CD4-positive, alpha-beta T cell treated with Interleukin-6 for 4 hours (primary cell): ENCODE results near the gene SLC26A2.
"Not testable (repeated sequence)": the region's sequence is repeated elsewhere in the genome, so short reads cannot be mapped to it uniquely, and the experiment has no call there.

Source experiments
- DNase-seq: peaks from one replicate; pipeline ENCODE4 v3.0.0-alpha.2; 2020; ENCODE audit warnings: mixed read lengths

The SLC26A2 gene

DNA sequence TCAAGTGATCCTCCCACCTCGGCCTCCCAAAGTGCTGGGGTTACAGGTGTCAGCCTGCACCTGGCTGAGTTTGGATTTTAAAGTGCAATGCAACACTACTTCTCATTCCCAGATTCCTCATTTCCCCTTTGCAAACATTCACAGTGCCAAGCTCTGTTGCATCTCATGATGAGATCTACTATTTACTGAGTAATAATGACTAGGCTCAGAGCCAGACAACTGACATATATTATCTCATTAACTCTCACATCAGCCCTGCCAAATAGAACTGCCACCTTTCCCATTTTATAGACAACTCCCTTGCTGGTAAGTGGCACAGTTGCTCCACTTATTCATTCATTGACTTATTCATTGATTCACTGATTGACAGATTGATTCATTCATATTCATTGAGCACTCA is 22.9 kb upstream of the SLC26A2 start:
- no peak for DNase-seq

DNA sequence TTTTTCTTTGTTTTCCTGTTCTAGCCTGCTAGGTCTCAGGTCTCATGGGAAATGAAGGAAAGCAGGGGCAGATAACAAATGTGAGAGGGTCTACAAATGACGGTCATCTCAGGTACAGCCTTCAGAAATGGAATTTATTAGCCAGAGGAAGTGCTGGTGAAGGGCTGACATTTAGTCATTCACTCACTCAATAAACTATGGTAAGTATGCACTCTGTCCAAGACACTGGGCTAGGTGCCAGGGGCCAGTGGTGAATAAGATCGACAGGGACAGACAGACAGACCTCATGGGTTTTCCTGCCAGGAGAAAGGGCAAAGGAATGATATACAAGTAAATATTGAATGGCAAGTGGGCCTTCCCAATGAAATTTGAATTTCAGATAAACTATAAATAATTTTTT is 22.3 kb upstream of the SLC26A2 start:
- DNase-seq: no peak

DNA sequence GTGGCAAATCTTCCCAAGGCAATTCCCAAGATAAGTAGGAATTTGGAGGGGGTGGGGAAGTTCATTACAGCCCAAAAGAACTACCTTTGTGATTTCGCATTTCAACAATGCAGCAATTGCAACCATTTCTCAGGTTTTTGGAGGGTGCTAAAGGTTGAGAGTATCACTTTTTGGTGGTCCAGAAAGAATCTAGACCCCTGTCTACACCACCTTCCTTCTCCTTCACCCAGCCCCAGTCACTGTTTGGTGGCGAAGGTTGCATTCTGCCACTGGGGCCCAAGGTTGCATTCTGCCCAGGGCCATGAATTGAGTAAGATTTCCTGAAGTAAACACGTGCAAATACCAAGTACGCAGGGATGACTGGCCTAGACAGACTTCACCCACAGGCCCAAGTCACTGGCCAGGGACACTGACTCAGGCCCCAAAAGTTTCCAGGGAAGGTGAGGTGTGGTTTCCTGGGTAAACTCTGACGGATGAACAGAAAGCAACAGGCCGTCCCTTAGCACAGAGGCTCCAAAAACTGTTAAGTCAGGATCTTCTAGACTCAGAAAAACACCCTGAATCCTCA is 21.7 kb upstream of the SLC26A2 start:
- DNase-seq: no peak

DNA sequence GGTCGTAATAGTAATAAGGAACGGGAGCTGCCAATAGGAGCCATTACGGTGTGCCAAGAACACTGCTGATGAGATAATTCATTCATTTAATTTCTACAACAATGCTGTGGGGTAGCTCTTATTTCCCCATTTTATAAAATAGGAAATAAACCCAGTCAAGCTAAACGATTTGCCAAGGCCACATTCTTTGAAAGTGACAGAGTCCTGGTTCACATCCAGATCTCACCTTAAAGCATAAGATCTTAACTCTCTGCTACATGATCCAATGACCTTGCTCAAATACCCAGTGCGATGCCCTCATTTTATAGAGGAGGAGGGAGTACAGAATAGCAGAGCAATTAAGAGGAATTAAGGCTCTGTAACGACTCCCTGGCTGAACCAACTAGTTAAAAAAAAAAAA is 21.0 kb upstream of the SLC26A2 start:
- no peak for DNase-seq

DNA sequence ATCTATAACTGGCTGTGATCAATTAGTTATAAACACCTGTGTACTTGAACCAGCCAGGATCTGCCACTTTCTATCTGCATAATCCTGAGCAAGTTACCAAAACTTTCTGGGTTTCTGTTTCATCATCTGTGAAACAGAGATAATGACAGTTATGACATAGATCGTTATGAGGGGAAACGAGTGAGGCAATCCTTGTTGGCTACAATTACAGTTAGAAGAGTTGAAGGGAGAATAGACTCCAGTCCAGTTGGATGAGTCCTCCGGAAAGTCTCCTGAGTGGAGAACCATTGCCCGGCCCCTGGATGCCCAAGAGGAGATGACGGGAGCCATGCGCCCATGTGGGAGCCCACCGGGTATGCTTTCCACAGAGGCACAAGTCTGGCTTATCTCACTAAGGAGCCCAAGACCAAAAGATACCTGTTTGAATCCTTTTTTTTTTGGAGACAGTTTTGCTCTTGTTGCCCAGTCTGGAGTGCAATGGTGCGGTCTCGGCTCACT is 20.4 kb upstream of the SLC26A2 start:
- no peak for DNase-seq

DNA sequence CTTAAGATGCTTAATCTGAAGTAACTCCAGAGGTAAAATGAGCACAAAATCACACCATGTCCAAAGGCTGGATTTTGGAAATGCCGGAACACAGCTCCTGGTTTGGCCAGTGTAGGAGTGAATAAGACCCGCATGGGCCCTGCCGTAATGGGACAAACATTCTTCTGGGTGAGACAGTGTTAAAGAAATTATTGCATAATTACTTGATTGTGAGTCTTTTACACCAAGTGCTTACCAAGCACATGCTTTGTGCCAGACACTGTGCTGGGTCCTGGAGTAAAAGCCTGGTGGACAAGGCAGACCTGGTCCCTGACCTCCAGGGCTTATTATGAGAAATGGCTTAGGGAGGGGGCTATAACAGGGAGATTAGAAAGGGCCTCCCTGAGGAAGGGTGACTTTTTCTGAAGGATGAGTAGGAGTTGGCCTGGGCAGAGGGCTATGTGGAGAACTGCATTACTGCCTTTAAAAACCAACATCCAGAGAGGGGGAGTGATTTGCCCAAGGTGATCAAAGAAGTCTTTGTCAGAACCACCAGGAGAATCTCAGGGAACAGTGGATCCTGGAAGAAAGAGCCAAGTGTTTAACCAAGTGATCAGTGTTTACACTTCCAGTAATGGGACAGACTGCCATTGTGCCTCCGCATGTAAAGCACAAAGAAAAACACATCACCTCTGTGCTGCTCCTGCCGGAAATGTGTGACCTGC is 19.5 kb upstream of the SLC26A2 start:
- DNase-seq: no peak

DNA sequence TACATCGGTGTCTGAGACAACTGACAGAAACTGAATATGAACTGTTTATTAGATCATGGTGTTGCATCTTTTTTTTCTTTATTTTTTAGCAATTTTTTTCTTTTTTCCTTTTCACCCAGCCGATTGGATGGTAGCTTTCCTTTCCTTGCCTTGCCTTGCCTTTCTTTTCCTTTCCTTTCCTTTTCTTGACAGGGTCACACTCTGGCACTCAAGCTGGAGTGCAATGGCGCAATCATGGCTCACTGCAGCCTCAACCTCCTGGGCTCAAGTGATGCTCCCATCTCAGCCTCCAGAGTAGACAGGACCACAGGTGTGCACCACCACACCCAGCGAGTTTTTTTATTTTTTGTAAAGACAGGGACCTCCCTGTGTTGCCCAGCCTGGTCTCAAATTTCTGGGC is 18.8 kb upstream of the SLC26A2 start:
- DNase-seq: no peak

DNA sequence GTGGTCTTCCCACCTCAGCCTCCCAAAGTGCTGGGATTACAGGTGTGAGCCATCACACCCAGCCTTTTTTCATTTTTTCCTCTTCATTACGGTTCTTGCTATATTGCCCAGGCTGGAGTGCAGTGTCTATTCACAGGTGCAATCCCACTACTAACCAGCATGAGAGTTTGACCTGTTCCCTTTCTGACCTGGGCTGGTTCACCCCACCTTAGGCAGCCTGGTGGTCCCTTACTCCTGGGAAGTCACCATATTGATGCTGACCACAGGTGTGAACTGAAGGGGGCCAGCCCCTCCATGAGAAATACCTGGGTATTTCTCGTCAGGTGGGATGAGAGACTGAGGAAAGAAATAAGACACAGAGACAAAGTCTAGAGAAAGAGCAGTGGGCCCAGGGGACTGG is 18.4 kb upstream of the SLC26A2 start:
- no peak for DNase-seq

DNA sequence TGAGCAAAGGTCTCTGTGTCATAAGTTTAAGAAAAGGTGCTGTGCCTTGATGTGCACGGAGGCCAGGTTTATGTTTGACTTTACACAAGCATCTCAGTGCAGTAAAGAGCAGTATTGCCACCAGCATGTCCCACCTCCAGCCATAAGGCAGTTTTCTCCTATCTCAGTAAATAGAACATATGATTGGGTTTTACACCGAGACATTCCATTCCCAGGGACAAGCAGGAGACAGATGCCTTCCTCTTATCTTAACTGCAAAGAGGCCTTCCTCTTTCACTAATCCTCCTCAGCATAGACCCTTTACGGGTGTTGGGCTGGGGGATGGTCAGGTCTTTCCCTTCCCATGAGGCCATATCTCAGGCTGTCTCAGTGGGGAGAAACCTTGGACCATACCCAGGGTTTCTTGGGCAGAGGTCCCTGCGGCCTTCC is 17.8 kb upstream of the SLC26A2 start:
- not testable (repeated sequence) for DNase-seq

DNA sequence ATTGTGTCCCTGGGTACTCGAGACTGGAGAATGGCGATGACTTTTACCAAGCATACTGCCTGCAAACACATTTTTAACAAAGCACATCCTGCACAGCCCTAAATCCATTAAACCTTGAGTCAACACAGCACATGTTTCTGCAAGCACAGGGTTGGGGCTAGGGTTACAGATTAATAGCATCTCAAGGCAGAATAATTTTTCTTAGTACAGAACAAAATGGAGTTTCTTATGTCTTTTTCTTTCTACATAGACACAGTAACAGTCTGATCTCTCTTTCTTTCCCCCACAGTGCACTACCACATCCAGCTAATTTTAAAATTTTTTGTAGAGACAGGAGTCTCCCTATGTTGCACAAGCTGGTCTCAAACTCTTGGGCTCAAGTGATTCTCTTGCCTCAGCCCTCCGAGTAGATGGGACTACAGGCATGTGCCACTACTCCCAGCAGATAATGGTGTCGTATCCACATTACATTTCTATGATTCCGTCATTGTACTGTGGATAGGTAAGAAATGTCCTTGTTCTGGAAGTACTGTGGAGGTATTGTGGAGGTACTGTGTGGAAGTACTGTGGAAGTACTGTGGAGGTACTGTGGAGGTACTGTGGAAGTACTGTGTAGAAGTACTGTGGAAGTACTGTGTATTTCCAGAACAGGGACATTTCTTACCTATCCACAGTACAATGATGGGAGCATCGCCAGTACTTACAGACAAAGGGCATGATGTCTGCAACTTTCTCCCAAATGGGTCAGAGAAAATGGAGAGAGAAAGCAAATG is 17.2 kb upstream of the SLC26A2 start:
- not testable (repeated sequence) for DNase-seq

DNA sequence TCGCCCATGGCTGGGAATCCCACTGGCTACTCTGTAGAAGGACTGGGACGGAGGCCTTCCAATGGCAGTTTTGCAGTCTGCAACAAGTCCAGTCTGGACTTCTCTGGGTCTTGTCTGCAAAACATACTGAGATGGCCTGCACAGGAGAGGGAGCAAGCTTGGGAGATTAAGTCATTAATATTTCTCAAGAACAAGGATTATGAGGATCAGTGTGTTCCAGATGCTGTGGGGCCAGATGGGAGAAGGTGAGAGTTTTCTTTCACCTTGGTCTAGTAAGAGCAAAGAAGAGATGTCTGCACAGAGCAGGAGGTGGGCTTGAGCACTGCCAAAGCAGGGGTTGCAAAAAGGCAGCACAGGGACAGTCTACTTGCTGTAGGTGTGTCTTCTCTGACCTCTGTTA is 15.9 kb upstream of the SLC26A2 start, which contains the start of gene PDE6A:
Gene PDE6A (minus strand): TSS at position 128 of the 400 bp plus-strand sequence. CDS start 120 bp downstream, at position 8.
- no peak for DNase-seq

DNA sequence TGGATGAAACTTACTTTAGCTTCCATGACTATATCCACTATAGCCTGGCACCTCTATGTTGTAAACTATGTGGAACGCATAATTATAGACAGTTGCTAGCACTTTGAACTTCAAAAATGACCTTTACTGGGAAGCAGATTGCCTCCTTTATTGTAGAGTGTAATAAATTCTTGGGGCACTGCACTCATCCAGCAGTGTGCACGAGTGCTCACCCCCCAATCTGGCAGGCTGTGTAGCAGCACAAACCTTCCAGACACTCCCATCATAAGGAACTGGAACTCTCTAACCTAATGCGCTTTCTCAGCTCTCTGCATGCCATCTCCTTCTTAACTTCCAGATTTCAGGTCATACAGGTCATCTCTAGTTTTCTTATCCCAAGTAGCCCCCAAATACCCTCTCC is 14.4 kb upstream of the SLC26A2 start:
- no peak for DNase-seq

DNA sequence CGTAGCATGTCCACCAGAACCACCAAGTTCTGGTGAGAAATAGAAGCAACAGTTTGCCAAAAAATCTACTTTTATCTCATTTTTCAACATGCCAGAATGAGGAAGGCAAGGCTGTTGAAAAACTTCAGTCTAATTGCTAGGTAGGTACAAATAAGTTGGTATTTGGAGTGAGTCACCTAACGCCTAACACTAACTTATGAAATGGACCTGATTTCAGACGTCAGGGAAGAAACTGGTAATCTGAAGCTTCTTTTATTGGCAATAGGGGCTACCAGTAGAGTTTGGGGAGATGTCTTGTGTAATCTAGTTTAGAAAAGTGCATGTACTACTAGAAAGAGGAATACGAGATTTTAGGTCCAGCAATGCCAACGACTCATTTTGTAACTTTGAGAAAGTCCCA is 11.6 kb upstream of the SLC26A2 start:
- no peak for DNase-seq

DNA sequence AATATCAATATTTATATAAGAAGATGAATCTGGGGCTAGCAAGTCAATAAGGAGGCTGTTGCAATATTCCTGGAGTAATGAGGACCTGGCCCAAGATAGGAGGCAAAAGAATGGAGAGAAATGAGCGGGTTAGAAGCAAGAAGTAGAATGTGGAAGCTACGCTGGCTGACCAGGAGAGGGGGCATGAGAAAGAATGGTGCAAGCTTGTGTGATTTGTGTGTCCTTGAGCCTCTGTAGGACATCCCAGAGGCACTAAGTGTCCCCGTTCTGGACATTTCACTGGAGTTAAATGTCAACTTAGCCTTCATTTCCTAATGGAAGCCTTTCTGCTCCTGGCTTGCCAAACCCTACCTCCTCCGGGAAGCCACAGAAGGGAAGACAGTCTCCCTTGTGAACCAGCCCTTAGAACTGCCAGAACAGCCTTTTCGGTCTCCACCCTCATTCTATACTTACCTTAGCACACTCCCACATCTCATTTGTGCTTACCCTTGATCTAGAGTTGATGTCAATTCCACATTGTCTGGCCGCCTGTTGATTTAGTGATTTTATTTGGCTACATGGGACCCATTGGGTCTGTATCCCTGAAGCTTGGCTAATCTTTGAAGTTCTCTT is 9.3 kb upstream of the SLC26A2 start:
- DNase-seq: no peak

DNA sequence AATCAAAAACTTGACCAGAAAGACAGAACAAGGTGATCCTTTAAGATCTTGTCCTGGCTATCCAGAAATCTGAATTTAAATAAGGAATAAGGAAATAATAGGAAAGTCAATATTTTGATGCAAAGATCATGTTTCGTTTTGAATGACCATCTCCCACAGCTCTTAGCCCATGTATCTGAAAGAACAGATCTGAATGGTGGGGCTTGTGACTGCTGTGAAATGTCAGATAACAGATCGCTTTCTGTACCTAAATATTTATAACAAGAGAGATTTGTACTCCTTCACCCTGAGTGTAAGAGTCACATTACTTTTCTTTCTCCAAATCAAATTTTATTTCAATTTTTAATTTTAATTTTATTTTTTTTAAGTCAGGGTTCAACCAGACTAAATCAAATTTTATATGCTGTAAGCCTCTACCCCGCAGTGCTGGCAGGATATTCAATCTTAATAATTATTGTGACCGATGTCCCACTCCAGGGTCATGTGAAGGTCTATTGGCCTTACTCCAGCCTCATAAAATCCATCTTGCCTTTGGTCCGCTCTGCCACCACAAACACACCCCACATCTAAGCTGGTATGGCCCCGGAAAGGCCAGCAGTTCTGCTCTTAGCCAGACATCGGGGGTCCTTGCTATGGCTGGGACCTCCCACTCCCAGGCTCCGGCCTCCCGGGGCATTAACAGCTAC is 7.0 kb upstream of the SLC26A2 start:
- DNase-seq: no peak

DNA sequence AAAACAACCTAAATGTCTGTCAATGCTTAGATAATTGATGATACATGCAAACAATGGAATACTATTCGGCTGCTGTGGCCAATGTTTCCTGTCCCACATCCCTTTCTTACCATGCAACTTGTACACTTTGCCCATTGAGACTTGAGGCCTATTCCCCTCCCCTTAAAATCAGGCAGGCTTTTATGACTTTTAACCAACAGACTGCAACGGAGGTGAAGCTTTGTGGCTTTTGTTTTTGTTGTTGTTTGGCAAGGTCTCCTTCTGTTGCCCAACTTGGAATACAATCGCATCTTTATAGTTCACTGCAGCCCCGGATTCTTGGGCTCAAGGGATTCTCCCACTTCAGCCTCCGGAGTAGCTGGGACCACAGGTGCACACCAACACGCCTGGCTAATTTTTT is 5.8 kb upstream of the SLC26A2 start:
- no peak for DNase-seq

DNA sequence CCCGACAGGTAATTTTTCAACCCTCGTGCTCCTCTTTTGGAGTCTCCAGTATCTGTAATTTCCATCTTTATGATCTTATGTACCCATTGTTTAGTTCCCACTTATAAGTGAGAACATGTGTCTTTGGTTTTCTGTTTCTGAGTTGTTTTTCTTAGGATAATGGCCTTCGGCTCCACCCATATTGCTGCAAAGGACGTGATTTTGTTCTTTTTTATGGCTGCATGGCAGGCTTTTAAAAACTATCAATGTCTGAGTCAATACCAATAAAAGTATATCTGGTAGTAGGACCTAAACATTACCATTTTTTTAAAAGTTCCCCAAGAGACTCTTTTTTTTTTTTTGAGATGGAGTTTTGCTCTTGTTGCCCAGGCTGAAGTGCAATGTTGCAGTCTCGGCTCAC is 3.9 kb upstream of the SLC26A2 start:
- no peak for DNase-seq

DNA sequence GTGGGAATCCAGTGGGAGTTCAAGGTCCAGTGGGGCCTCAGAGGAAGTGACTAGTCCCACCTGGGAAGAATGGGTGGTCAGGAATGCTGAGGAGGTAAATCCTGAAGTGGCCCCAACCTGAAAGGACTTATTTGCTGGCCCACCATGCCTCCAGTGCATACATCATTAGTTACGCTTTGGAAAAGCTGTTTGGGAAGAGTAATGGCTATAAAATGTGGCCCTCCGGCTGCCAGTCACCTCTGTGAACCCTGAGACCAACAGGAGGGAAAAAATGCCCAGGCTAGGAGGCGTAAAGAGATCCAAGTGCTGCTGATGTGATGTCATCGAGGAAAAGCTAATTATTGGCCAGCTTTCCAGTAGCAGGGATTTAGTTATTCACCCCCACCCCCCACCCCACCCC is 2.7 kb upstream of the SLC26A2 start:
- no peak for DNase-seq

DNA sequence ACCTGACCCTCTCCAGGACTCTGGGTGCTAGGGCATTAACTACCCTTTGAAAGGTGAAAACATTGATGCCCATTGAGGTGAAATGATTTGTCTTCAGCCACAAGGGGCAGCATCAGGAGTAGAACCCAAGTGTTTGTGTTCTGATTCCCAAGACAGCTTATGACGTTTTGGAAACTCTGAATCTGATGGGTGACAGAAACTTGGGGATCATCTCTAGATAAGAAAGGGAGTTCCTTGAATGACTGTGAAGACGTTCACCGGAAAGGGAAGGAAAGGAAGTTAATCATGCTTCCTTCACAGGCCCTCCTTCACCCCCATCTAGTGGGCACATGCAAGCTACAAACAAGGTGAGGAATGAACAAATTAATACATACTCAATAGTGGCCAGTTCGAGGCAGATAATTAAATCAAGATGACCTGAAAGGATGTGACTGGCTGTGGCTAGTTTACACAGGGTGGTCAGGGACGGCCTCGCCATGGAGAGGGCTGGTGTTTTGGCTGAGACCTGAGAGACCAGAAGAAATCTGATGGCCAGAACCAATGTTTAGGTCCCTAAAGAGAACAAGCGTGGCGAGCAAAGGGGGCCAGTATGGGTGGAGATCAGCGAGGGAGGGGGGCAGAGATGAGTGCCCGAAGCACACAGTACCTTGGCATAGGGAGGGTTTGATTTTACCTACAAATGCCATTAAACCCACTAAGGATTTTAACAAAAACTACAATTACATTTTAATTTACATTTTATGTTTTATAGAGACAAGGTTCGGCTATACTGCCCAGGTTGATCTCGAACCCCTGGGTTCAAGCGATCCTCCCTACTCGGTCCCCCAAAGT is 937 bp upstream of the SLC26A2 start:
- DNase-seq: peak; percentile 44

DNA sequence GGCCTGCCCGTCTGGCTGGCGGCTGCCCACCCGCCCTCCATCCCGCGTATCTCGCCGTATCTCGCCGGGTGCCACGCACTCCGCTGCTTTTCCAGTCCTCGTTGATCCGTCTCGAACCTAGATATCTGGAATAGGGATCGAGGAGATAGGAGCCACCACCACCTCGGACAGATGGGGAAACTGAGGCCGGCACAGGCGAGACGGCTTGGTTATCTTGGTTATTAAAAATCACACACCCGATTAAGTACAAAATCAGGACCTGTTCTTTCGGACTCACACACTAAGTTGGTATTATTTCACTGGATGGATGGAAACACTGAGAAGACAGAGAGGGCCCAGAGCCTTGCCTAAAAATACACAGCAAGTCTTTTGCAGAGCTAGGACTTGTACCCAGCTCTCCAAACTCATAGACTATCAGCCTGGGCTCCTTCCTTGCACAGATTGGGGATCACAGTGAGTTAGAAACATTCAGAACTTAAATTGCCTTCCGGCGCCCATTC is 678 bp downstream of the SLC26A2 start:
- no peak for DNase-seq

DNA sequence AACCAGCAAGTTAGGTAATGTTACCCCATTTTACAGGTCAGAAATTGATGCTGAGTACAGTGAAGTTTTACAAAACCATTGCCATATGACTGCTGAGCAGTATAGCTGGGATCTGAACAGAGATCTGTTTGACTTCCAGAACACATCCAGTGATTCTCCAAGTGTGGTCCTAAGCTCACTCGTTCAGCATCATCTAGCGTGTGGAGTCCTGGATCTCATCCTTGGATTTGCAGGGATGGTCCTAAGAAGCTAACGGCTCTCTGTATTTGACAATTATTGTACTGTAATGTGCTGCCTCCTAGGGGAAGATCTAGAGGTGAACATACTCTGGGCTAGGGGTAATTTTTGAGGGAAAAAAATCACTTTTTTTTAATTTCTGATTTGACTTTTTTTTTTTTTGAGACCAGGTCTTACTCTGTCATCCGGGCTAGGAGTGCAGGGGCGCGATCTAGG is 1.4 kb downstream of the SLC26A2 start:
- DNase-seq: no peak
